ENCODE measurements around the gene RPP14. TPM values are rescaled to one million over a fixed set of nuclear protein-coding genes. Genes with fewer than 3 reads are reported as not detected.
"Not testable (repeated sequence)": the region's sequence is repeated elsewhere in the genome, so short reads cannot be mapped to it uniquely, and the experiment has no call there.

Gene RPP14
- total RNA-seq, 1 donor from 2014 or later: 23.4 TPM

DNA sequence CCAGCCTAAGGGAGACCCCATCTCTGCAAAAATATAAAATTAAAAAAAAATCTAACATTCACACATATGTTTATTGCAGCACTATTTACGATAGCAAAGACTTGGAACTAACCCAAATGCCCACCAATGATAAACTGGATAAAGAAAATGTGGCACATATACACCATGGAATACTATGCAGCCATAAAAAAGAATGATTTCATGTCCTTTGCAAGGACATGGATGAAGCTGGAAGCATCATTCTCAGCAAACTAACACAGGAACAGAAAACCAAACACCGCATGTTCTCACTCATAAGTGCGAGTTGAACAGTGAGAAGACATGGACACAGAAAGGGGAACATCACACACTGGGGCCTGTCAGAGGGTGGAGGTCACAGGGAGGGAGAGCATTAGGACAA lies 32.7 kb upstream of the RPP14 start:
- H3K27ac Mint-ChIP-seq; intact Hi-C loops (cut with micrococcal nuclease); DNase-seq (ENCODE audit: low spot score); H3K27me3 Mint-ChIP-seq (ENCODE audit: insufficient read depth); H3K4me1 Mint-ChIP-seq (ENCODE audit: low read depth); H3K4me3 Mint-ChIP-seq; H3K9me3 Mint-ChIP-seq: not testable (repeated sequence)
- H3K36me3 Mint-ChIP-seq (ENCODE audit: low read depth): peaks cover 26% of the 10 kb centered on the region

DNA sequence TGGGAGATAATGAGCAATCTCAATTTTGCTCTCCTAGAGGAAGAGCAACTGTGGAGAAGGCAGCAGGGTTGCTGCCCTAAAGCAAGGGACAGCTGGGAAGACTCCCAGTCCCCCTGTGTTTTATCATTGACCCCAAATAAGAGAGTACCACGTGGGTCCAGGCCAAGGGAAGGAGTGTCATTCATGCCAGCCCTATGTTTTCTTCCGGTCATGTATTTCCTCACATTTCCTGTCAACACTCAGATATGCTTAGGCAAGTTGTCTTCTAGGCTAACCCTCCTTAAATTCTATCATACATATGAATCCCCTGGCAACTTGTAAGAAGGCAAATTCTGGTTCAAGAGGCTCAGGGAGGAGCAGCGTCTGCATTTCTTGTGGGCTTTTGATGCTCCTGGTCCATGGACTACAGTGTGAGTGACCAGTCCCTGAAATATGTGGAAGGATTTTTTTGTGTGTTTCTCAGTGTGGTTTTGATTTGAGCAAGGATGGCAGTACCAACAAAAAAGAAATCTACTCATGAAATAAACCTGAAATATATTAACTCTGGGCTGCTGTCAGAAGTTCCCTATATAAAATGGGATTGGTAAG lies 31.9 kb upstream of the RPP14 start:
- intact Hi-C loops (cut with micrococcal nuclease): no loop called here
- Mint-ChIP-seq H3K4me3 (no peak overlapping the region), H3K27ac (no peak overlapping the region), H3K27me3 (ENCODE audit: insufficient read depth) (no peaks in the 10 kb centered on the region), H3K36me3 (ENCODE audit: low read depth) (peaks cover 28% of the 10 kb centered on the region), H3K4me1 (ENCODE audit: low read depth) (peaks cover 7% of the 10 kb centered on the region), H3K9me3 (no peaks in the 10 kb centered on the region)
- no peak for DNase-seq (ENCODE audit: low spot score)

- Mint-ChIP-seq H3K27me3 (ENCODE audit: insufficient read depth) (no peaks in the 10 kb centered on the region), H3K4me1 (ENCODE audit: low read depth) (no peaks in the 10 kb centered on the region), H3K4me3 (no peak overlapping the region), H3K27ac (no peak overlapping the region), H3K9me3 (no peaks in the 10 kb centered on the region), H3K36me3 (ENCODE audit: low read depth) (peaks cover 22% of the 10 kb centered on the region)
- intact Hi-C loops (cut with micrococcal nuclease): no loop called here
- DNase-seq (ENCODE audit: low spot score): no peak
Measured at GRCh38 chr3:58281069-58281468, 25.0 kb upstream of the RPP14 start.

- no peaks in the 10 kb centered on the region for H3K9me3 Mint-ChIP-seq
- no peaks in the 10 kb centered on the region for H3K27me3 Mint-ChIP-seq (ENCODE audit: insufficient read depth)
- H3K36me3 Mint-ChIP-seq (ENCODE audit: low read depth): peaks cover 9% of the 10 kb centered on the region
- intact Hi-C loops (cut with micrococcal nuclease): no loop called here
- no peak overlapping the region for H3K27ac Mint-ChIP-seq
- no peaks in the 10 kb centered on the region for H3K4me1 Mint-ChIP-seq (ENCODE audit: low read depth)
- no peak overlapping the region for H3K4me3 Mint-ChIP-seq
- DNase-seq (ENCODE audit: low spot score): no peak
Measured at GRCh38 chr3:58285334-58285733, 20.7 kb upstream of the RPP14 start.

DNA sequence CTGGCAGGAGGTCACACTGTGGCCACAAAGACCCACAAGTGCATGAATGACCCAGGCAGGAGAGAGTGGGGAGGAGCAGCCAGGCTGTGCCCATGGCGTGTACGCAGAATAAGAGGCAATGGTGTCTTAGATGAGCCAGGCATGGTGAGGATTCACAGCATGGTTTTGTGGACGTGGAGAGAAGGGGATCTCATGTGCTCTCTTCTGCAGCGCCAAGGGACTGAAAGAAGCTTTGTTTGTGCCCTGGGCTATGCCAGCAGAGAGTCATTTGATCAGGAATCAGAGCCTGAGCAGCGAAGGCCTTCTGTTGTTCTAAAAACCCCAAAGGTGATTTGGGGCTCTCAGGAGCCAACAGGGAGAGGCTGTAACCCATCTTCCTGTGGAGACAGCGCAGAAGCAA lies 18.7 kb upstream of the RPP14 start:
- H3K27me3 Mint-ChIP-seq (ENCODE audit: insufficient read depth): no peaks in the 10 kb centered on the region
- H3K9me3 Mint-ChIP-seq: no peaks in the 10 kb centered on the region
- DNase-seq (ENCODE audit: low spot score): no peak
- no peak overlapping the region for H3K4me3 Mint-ChIP-seq
- H3K4me1 Mint-ChIP-seq (ENCODE audit: low read depth): no peaks in the 10 kb centered on the region
- no peak overlapping the region for H3K27ac Mint-ChIP-seq
- intact Hi-C loops (cut with micrococcal nuclease): no loop called here
- peaks cover 5% of the 10 kb centered on the region for H3K36me3 Mint-ChIP-seq (ENCODE audit: low read depth)

GRCh38 chr3:58288011-58288728 lies 17.9 kb upstream of the RPP14 start:
- Mint-ChIP-seq H3K27me3 (ENCODE audit: insufficient read depth) (no peaks in the 10 kb centered on the region), H3K27ac (no peak overlapping the region), H3K4me3 (no peak overlapping the region), H3K9me3 (no peaks in the 10 kb centered on the region), H3K36me3 (ENCODE audit: low read depth) (peaks cover 5% of the 10 kb centered on the region), H3K4me1 (ENCODE audit: low read depth) (no peaks in the 10 kb centered on the region)
- no peak for DNase-seq (ENCODE audit: low spot score)
- intact Hi-C loops (cut with micrococcal nuclease): no loop called here

DNA sequence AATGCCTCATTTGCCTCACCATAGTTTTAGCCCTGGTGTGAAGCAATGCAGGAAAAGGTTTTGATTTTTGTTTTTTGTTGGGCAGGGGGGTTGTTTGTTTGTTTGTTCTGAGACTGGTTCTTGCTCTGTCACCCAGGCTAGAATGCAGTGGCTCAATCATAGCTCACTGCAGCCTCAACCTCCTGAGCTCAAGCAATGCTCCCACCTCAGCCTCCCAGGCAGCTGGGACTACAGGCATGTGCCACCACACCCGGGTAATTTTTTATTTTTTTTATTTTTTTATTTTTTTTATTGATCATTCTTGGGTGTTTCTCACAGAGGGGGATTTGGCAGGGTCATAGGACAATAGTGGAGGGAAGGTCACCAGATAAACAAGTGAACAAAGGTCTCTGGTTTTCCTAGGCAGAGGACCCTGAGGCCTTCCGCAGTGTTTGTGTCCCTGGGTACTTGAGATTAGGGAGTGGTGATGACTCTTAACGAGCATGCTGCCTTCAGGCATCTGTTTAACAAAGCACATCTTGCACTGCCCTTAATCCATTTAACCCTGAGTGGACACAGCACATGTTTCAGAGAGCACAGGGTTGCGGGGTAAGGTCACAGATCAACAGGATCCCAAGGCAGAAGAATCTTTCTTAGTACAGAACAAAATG lies 17.0 kb upstream of the RPP14 start:
- H3K4me1 Mint-ChIP-seq (ENCODE audit: low read depth); intact Hi-C loops (cut with micrococcal nuclease); H3K9me3 Mint-ChIP-seq; H3K4me3 Mint-ChIP-seq; H3K27me3 Mint-ChIP-seq (ENCODE audit: insufficient read depth); DNase-seq (ENCODE audit: low spot score); H3K27ac Mint-ChIP-seq; H3K36me3 Mint-ChIP-seq (ENCODE audit: low read depth): not testable (repeated sequence)

GRCh38 chr3:58290446-58290845 lies 15.6 kb upstream of the RPP14 start:
- H3K4me3 Mint-ChIP-seq; H3K27me3 Mint-ChIP-seq (ENCODE audit: insufficient read depth); intact Hi-C loops (cut with micrococcal nuclease): not testable (repeated sequence)

DNA sequence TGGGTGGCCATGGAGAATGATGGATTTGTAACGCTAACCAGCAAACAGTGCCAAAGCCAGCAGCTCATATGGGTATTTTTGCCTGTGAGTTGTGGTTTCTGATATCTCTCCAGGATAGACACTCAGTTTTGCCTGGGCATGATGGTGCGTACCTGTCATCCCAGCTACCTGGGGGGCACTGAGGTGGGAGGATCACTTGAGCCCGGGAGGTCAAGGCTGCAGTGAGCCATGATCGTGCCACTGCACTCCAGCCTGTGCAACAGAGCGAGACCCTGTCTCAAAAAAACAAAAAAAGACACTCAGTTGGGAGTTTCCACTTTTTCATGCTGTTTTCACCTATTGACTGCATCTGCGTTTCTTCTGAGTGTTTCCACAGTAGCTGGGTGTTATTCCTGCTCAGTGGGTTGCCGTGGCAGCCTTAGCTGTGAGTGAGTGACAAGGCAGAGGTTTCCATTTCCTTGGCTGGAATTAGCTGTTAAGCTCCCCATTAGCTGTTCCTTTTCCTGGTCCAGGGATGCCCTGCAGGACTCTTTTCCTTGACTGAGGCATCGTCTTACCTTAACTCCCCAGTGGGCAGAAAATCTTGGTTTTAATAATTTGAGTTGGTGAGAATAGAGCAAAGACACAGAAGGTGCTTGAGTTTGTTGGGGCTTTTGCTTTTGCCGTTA lies 14.2 kb upstream of the RPP14 start:
- H3K4me3 Mint-ChIP-seq: no peak overlapping the region
- no peaks in the 10 kb centered on the region for H3K27me3 Mint-ChIP-seq (ENCODE audit: insufficient read depth)
- no peaks in the 10 kb centered on the region for H3K36me3 Mint-ChIP-seq (ENCODE audit: low read depth)
- intact Hi-C loops (cut with micrococcal nuclease): no loop called here
- H3K4me1 Mint-ChIP-seq (ENCODE audit: low read depth): no peaks in the 10 kb centered on the region
- H3K27ac Mint-ChIP-seq: no peak overlapping the region
- H3K9me3 Mint-ChIP-seq: no peaks in the 10 kb centered on the region
- DNase-seq (ENCODE audit: low spot score): no peak

More at GRCh38 chr3:58290446-58290845, 15.6 kb upstream of the RPP14 start:
- H3K9me3 Mint-ChIP-seq; H3K4me1 Mint-ChIP-seq (ENCODE audit: low read depth); H3K27ac Mint-ChIP-seq; H3K36me3 Mint-ChIP-seq (ENCODE audit: low read depth); DNase-seq (ENCODE audit: low spot score): not testable (repeated sequence)

DNA sequence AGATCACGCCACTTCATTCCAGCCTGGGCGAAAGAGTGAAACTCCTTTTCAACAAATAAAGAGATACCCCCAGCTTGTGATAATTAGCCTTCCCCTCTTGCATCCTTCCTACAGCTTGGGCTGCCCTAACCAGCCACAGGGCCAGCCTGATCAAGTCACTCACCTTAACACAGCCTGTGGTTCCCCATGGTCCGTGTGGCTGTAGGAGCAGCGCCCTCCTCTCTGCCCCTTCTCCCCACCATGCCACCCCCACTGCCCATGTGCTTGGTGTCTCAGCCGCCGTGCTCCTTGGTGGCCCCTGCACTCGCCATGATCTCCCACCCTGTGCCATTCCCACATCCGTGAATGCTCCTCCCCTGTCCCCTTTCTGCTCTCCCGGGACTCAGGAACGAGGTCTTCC lies 13.2 kb upstream of the RPP14 start:
- intact Hi-C loops (cut with micrococcal nuclease): no loop called here
- no peaks in the 10 kb centered on the region for H3K36me3 Mint-ChIP-seq (ENCODE audit: low read depth)
- no peak overlapping the region for H3K27ac Mint-ChIP-seq
- H3K27me3 Mint-ChIP-seq (ENCODE audit: insufficient read depth): no peaks in the 10 kb centered on the region
- no peak overlapping the region for H3K4me3 Mint-ChIP-seq
- no peaks in the 10 kb centered on the region for H3K9me3 Mint-ChIP-seq
- no peaks in the 10 kb centered on the region for H3K4me1 Mint-ChIP-seq (ENCODE audit: low read depth)
- no peak for DNase-seq (ENCODE audit: low spot score)

DNA sequence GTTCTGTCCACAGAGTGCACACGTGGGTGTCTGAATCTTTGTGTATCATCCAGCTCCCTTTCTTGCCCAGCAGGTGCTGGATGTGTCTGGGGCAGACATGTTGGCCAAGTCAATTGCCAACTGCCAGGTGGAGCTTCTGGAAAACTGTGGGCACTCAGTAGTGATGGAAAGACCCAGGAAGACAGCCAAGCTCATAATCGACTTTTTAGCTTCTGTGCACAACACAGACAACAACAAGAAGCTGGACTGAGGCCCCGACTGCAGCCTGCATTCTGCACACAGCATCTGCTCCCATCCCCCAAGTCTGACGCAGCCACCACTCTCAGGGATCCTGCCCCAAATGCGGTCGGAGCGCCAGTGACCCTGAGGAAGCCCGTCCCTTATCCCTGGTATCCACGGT lies 12.5 kb upstream of the RPP14 start:
- Mint-ChIP-seq H3K4me1 (ENCODE audit: low read depth) (no peaks in the 10 kb centered on the region), H3K4me3 (no peak overlapping the region), H3K27me3 (ENCODE audit: insufficient read depth) (peaks cover 3% of the 10 kb centered on the region), H3K9me3 (no peaks in the 10 kb centered on the region), H3K36me3 (ENCODE audit: low read depth) (no peaks in the 10 kb centered on the region), H3K27ac (no peak overlapping the region)
- no peak for DNase-seq (ENCODE audit: low spot score)
- intact Hi-C loops (cut with micrococcal nuclease): no loop called here

DNA sequence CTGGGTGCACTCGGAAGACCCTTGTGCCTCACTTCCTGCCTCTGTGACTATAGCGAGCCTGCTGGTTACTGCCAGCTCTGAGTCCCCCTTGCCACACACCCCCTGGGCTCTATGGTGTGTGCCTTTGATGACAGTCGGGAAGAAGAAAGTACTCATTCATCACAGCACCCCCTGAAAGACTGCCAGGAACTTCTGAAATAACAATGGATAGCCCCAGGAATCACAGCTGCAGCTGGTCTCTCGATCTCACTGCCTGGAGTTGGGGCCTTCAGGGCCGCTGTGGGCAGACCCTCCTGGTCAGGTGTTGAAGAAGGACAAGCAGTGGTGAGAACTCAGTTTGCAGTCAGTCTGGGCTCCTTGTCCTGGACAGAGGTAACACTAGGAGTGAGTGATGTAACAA lies 9.8 kb upstream of the RPP14 start:
- Mint-ChIP-seq H3K9me3 (peaks cover 1% of the 10 kb centered on the region), H3K4me1 (ENCODE audit: low read depth) (no peaks in the 10 kb centered on the region), H3K27me3 (ENCODE audit: insufficient read depth) (peaks cover 13% of the 10 kb centered on the region), H3K27ac (no peak overlapping the region), H3K36me3 (ENCODE audit: low read depth) (no peaks in the 10 kb centered on the region), H3K4me3 (no peak overlapping the region)
- no peak for DNase-seq (ENCODE audit: low spot score)
- intact Hi-C loops (cut with micrococcal nuclease): no loop called here

DNA sequence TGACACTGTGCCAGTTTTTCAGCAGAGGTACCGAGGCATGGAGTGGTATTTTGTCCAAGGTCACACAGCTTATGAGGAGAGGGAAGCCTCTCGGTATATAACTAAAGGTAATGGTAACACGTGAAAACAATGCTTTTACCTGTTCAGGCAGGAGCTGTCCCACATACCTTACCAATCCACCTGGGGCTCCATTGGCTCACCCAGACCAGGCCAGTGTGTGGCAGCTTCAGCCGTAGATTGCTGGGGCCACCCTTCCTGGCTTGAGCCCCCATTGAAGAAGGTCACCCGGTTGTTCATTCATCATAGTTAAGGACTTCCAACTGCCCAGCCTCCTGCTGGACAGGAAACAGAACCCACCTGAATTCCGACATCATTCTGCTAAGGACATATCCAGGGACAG lies 9.2 kb upstream of the RPP14 start:
- DNase-seq (ENCODE audit: low spot score): no peak
- Mint-ChIP-seq H3K27ac (no peak overlapping the region), H3K4me3 (no peak overlapping the region)

More for the DNA sequence above, 9.2 kb upstream of the RPP14 start:
- intact Hi-C loops (cut with micrococcal nuclease): no loop called here
- Mint-ChIP-seq H3K4me1 (ENCODE audit: low read depth) (no peaks in the 10 kb centered on the region), H3K27me3 (ENCODE audit: insufficient read depth) (peaks cover 19% of the 10 kb centered on the region), H3K9me3 (peaks cover 7% of the 10 kb centered on the region), H3K36me3 (ENCODE audit: low read depth) (no peaks in the 10 kb centered on the region)

All from activated T-helper 1 cell treated with anti-CD3 and anti-CD28 coated beads, Interleukin-12 subunit alpha, Interleukin-12 subunit beta, Interleukin-2, Interleukin-4 antibody, amounts not matched to agents 30 ng/mL and 10 ng/mL and 1 ng/mL, durations not matched to agents 14 hours and 24 hours and 36 hours (primary cell).